AG10803 (cell line): ENCODE results near the gene FBXO2.

Experiments used
- DNase-seq: peaks from one replicate; pipeline ENCODE4 v3.0.0; 2010; ENCODE audit warnings: low read depth
- H3K4me3 ChIP-seq: 2 replicates; pipeline ENCODE4 v1.5.1; 2011; ENCODE audit warnings: mild to moderate bottlenecking, low read length, control low read depth
- CTCF ChIP-seq: conservative IDR thresholded peaks from 2 replicates; pipeline ENCODE4 v1.5.1; 2011; ENCODE audit warnings: mild to moderate bottlenecking, low read length, control low read depth, inconsistent platforms

FBXO2 gene

GRCh38 chr1:11697188-11697892, 43.1 kb upstream of the FBXO2 start:
- DNase-seq: no peak
- TF ChIP-seq CTCF: no peak

GRCh38 chr1:11695861-11696260, 41.6 kb upstream of the FBXO2 start:
- no peak for DNase-seq
- TF ChIP-seq CTCF: no peak
- no peak overlapping the region for H3K4me3 ChIP-seq

More at GRCh38 chr1:11697188-11697892, 43.1 kb upstream of the FBXO2 start:
- H3K4me3 ChIP-seq: no peak overlapping the region

- H3K4me3 ChIP-seq: no peak overlapping the region
- no peak for TF ChIP-seq CTCF
- DNase-seq: no peak
Observed at GRCh38 chr1:11693917-11694316, 39.7 kb upstream of the FBXO2 start.

GRCh38 chr1:11693024-11693590, 38.9 kb upstream of the FBXO2 start:
- no peak overlapping the region for H3K4me3 ChIP-seq
- no peak for TF ChIP-seq CTCF
- DNase-seq: peak; percentile 82

- no peak overlapping the region for H3K4me3 ChIP-seq
- no peak for DNase-seq
- no peak for TF ChIP-seq CTCF
Observed at GRCh38 chr1:11691928-11692711, 37.9 kb upstream of the FBXO2 start.

- TF ChIP-seq CTCF: no peak
- DNase-seq: no peak
- no peak within 1 kb of the TSS for H3K4me3 ChIP-seq
Observed at GRCh38 chr1:11691302-11691914, 37.2 kb upstream of the FBXO2 start, which contains the start of gene DRAXIN. Gene DRAXIN, plus strand, starts transcription at chr1:11691710. Its CDS starts 14,549 bp downstream, at chr1:11706259.
